Stomach (tissue), 9 donors: Measurements from ENCODE around the gene ALPG. TPM values are rescaled to one million over a fixed set of nuclear protein-coding genes. Genes with fewer than 3 reads are reported as not detected.

Source experiments
- DNase-seq, 2 donors: peaks; one replicate each; pipeline versions ENCODE4 v3.0.0 to v3.0.0-alpha.2; 2013 to 2019
- H3K27ac ChIP-seq, 5 donors: fragments of 200-600 bp in 4 of 5; sonication (generic) in 4 of 5; one replicate each; pipeline ENCODE4 v1.5.1; 2013 to 2019; ENCODE audit warnings: mild to moderate bottlenecking in 1 of 5, moderate library complexity in 1 of 5
- H3K27me3 ChIP-seq, 3 donors: fragments of 200-600 bp; sonication (generic); one replicate each; pipeline ENCODE4 v1.5.1; 2017 to 2019; ENCODE audit warnings: mixed run types in 1 of 3
- H3K36me3 ChIP-seq, 4 donors: fragments of 200-600 bp; sonication (generic); 1 replicate in 3 of 4; 2 replicates in 1 of 4; pipeline ENCODE4 v1.5.1; 2016 to 2019
- H3K4me1 ChIP-seq, 4 donors: fragments of 200-600 bp; sonication (generic); one replicate each; pipeline ENCODE4 v1.5.1; 2016 to 2019
- H3K4me3 ChIP-seq, 4 donors: fragments of 200-600 bp; sonication (generic) in 3 of 4; one replicate each; pipeline ENCODE4 v1.5.1; 2016 to 2019; ENCODE audit warnings: mild to moderate bottlenecking in 1 of 4
- H3K9me3 ChIP-seq, 4 donors: fragments of 200-600 bp; sonication (generic); one replicate each; pipeline ENCODE4 v1.5.1; 2016 to 2019
- CTCF ChIP-seq, 7 experiments: fragments of 450-650 bp in 4 of 7; fragments of 200-600 bp in 3 of 7; sonication (generic) in 3 of 7; IDR thresholded peaks; one replicate each; pipeline ENCODE4 v1.5.1; 2016 to 2019; ENCODE audit warnings: antibody characterized with exemption in 7 of 7, control low read depth in 2 of 7, mild to moderate bottlenecking in 1 of 7
- EP300 ChIP-seq: sonication (generic); formaldehyde crosslinking; IDR thresholded peaks from one replicate; pipeline ENCODE4 v1.6.1; 2017; ENCODE audit warnings: antibody characterized with exemption
- POLR2A ChIP-seq, 4 donors: fragments of 450-650 bp; IDR thresholded peaks; one replicate each; pipeline ENCODE4 v1.6.1; 2016; ENCODE audit warnings: antibody characterized with exemption in 4 of 4, control low read depth in 2 of 4, mild to moderate bottlenecking in 1 of 4, moderate library complexity in 1 of 4
- POLR2AphosphoS5 ChIP-seq, 3 donors: sonication (generic); formaldehyde crosslinking; IDR thresholded peaks; one replicate each; pipeline ENCODE4 v1.6.1; 2016; ENCODE audit warnings: antibody characterized with exemption in 3 of 3
- WGBS, 5 donors: extraction: QIAGEN DNeasy Blood & Tissue Kit in 3 of 5; methylation state at CpG; one replicate each; pipeline versions ENCODE4 v1.1.5 to v1.1.7; 2013 to 2018; 5-methylcytosine and 5-hydroxymethylcytosine counted together
- intact Hi-C: fragments of 100-400 bp; cut with DNase I; formaldehyde crosslinking; loops from one replicate; pipeline ENCODE4 v1.15.1; 2023; ENCODE audit warnings: low total_unique reads
- polyA plus RNA-seq, 3 donors: library from polyadenylated mRNA; stranded (reverse); fragments of 200-250 nt; gene quantifications; one replicate each; pipeline ENCODE4 v1.2.3, GENCODE V29; 2013
- total RNA-seq, 5 donors: library from RNA; depleted of rRNA; stranded (reverse); fragments of >200 nt; gene quantifications; one replicate each; pipeline versions ENCODE4 v1.1.0 to v1.2.3, GENCODE V29; 2014 to 2016
- donor health status: healthy with polysubstance abuse.
- donor health status: Bipolar disorder and iron deficiency.
- donor health status: healthy.

Gene ALPG
- total and polyA plus RNA-seq, 8 donors = not detected

DNA sequence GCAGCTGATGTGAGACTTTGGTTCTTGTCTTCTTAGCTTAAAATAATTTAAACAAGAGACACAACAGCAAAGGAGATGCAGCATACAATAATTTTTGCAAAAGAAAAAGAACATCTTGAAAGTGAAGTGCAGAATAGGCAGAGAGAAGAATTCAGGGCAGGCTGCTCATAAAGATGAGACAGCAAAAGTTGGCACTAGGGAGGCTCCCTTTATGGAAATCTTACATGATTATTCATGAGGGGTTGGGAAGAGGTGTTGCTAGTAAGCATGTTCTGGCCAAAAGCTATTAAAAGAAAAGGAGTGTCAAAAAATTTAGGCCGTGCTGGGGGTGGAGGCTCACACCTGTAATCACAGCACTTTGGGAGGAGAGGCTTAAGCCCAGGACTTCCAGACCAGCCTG lies 32.3 kb upstream of the ALPG start:
- Histone ChIP-seq H3K4me1 (no peaks in the 10 kb centered on the region), H3K36me3 (no peaks in the 10 kb centered on the region), H3K4me3 (no peak overlapping the region), H3K27ac (no peak overlapping the region), H3K9me3 (no peaks in the 10 kb centered on the region), H3K27me3 (peaks cover 0 to 37% (median 0%) of the 10 kb centered on the region in 3 donors)
- WGBS, 5 donors = 73 to 91% (median 83%) methylated on average over 1 of the region's 1 CpG
- no peak for TF ChIP-seq EP300
- TF ChIP-seq CTCF (IDR thresholded peaks at IDR 0.05) = no peak
- TF ChIP-seq POLR2A (IDR thresholded peaks at IDR 0.05) = no peak
- TF ChIP-seq POLR2AphosphoS5 (IDR thresholded peaks at IDR 0.05) = no peak
- intact Hi-C loops = no loop called here
- no peak for DNase-seq

DNA sequence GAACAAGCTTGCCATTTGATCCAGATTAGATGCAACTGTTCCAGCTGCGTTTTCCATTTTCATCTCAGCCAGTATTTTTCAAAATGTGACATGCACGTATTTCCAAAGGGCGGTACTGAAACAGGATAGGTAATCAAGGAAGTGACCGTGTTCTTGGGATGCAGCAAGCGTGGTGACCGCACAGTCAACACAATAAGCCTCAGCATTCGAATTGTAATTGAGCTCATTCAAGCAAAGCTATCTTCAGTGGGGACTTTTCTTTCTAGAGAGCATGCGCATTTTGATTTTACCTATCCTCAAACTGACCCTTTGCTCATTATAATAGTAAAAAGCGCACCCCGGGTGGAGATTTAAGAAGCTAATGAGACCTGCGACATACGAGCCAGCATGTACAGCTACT lies 31.5 kb upstream of the ALPG start:
- Histone ChIP-seq H3K4me3 (no peak overlapping the region), H3K4me1 (no peaks in the 10 kb centered on the region), H3K27ac (no peak overlapping the region), H3K36me3 (no peaks in the 10 kb centered on the region), H3K9me3 (no peaks in the 10 kb centered on the region), H3K27me3 (peaks cover 0 to 41% (median 0%) of the 10 kb centered on the region in 3 donors)
- intact Hi-C loops = no loop called here
- WGBS, 5 donors = 67 to 74% (median 72%) methylated on average over 12 of the region's 12 CpGs
- TF ChIP-seq POLR2A (IDR thresholded peaks at IDR 0.05) = no peak
- TF ChIP-seq POLR2AphosphoS5 (IDR thresholded peaks at IDR 0.05) = no peak
- no peak for TF ChIP-seq EP300
- no peak for TF ChIP-seq CTCF (IDR thresholded peaks at IDR 0.05)
- DNase-seq = no peak

- WGBS, 5 donors = 76 to 88% (median 80%) methylated on average over 4 of the region's 4 CpGs
- H3K4me3 ChIP-seq = no peak overlapping the region
- DNase-seq = no peak
- H3K27me3 ChIP-seq = peaks cover under 1 to 49% (median 2%) of the 10 kb centered on the region in 3 donors
- no peaks in the 10 kb centered on the region for H3K9me3 ChIP-seq
- intact Hi-C loops = no loop called here
- H3K27ac ChIP-seq = no peak overlapping the region
- no peak for TF ChIP-seq CTCF (IDR thresholded peaks at IDR 0.05)
- no peaks in the 10 kb centered on the region for H3K4me1 ChIP-seq
- no peaks in the 10 kb centered on the region for H3K36me3 ChIP-seq
These were observed 30.4 kb upstream of the ALPG start for GRCh38 chr2:232376260-232376659.

DNA sequence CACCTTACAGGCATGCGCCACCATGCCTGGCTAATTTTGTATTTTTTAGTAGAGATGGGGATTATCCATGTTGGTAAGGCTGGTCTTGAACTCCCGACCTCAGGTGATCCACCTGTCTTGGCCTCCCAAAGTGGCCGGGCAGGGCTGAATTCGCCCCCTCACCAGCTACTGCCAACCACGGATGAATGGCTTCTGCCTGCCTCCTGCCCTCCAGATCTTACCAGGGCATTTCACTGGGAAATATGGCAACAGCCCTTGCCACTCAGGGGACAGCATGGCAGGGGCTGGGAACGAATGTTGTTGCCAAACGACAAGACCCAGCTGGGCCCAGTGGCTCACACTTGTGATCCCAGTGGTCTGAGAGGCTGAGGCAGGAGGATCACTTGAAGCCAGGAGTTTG lies 29.9 kb upstream of the ALPG start:
- intact Hi-C loops = no loop called here
- Histone ChIP-seq H3K27ac (no peak overlapping the region), H3K4me3 (no peak overlapping the region), H3K27me3 (peaks cover 5 to 53% (median 6%) of the 10 kb centered on the region in 3 donors), H3K36me3 (no peaks in the 10 kb centered on the region), H3K4me1 (no peaks in the 10 kb centered on the region), H3K9me3 (no peaks in the 10 kb centered on the region)
- TF ChIP-seq EP300 = no peak
- TF ChIP-seq CTCF (IDR thresholded peaks at IDR 0.05) = no peak
- no peak for TF ChIP-seq POLR2AphosphoS5 (IDR thresholded peaks at IDR 0.05)
- no peak for TF ChIP-seq POLR2A (IDR thresholded peaks at IDR 0.05)
- 84 to 91% (median 86%) methylated on average over 7 of the region's 7 CpGs for WGBS, 5 donors
- no peak for DNase-seq
